SJSA1 (cell line): ENCODE measurements around the gene HYOU1. TPM values are rescaled to one million over a fixed set of nuclear protein-coding genes. Genes with fewer than 3 reads are reported as not detected.
"Not testable (repeated sequence)": the region's sequence is repeated elsewhere in the genome, so short reads cannot be mapped to it uniquely, and the experiment has no call there.

Experiments
- DNase-seq, 2 experiments: peaks; one replicate each; pipeline ENCODE4 v3.0.0-alpha.2; 2015 to 2020; ENCODE audit warnings: low spot score in 2 of 2, low read depth in 1 of 2
- H3K27ac ChIP-seq: fragments of 250-450 bp; sonication (Bioruptor Pico); 2 replicates; pipeline ENCODE4 v1.5.1; 2020; ENCODE audit warnings: mild to moderate bottlenecking, moderate library complexity
- H3K27me3 ChIP-seq: fragments of 250-450 bp; sonication (Bioruptor Pico); replicated peaks from 2 replicates; pipeline ENCODE4 v1.5.1; 2020; ENCODE audit warnings: mild to moderate bottlenecking, moderate library complexity
- H3K36me3 ChIP-seq: fragments of 250-450 bp; sonication (Bioruptor Pico); 2 replicates; pipeline ENCODE4 v1.5.1; 2020; ENCODE audit warnings: mild to moderate bottlenecking
- H3K4me1 ChIP-seq: fragments of 250-450 bp; sonication (Bioruptor Pico); replicated peaks from 2 replicates; pipeline ENCODE4 v1.6.1; 2021; ENCODE audit warnings: mild to moderate bottlenecking
- H3K4me3 ChIP-seq: fragments of 250-450 bp; sonication (Bioruptor Pico); 2 replicates; pipeline ENCODE4 v1.5.1; 2020; ENCODE audit warnings: mild to moderate bottlenecking
- H3K9me3 ChIP-seq: fragments of 250-450 bp; sonication (Bioruptor Pico); replicated peaks from 2 replicates; pipeline ENCODE4 v1.5.1; 2020; ENCODE audit warnings: mild to moderate bottlenecking
- total RNA-seq: library from RNA; depleted of rRNA; stranded (reverse); fragments of >200 nt; shearing (Covaris generic); gene quantifications from 2 replicates; pipeline ENCODE4 v1.2.3, GENCODE V29; 2014

Gene HYOU1
- total RNA-seq, 1 experiment from 2014 or later: 124 TPM

DNA sequence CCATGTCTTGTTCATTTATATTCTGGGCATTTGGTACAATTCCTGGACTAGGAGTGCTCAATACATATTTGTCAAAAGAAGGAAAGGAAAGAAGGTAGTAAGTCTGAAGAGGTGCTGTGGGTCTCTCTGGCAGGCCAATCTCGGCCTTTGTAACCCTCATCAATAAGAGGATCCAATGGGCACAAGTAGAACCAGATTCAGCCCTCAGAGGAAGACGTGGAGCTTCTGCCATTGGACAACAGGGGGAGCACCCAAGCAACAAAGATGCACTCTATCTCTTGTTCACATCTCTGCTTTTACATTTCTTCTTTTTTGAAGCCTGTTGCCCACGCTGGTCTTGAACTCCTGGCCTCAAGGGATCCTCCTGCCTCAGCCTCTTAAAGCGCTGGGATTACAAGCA lies 8.4 kb upstream of the HYOU1 start:
- Histone ChIP-seq H3K27me3 (no peaks in the 10 kb centered on the region), H3K9me3 (no peaks in the 10 kb centered on the region), H3K4me3 (no peak overlapping the region), H3K36me3 (no peaks in the 10 kb centered on the region), H3K27ac (no peak overlapping the region), H3K4me1 (no peaks in the 10 kb centered on the region)
- DNase-seq: no peak

DNA sequence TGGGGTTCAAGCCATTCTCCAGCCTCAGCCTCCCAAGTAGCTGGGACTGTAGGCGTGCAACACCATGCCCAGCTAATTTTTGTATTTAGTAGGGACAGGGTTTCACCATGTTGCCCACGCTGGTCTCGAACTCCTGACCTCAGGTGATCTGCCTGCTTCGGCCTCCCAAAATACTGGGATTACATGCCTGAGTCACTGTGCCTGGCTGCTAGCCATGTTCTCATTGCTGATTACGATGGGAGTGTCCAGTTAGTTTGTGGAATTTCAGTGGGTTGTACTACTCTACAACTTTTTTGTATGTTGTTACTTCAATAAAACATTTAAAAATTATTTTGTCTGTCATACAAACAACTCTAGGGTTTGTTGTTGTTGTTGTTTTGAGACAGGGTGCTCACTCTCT lies 5.8 kb upstream of the HYOU1 start:
- no peak overlapping the region for H3K4me3 ChIP-seq
- H3K27me3 ChIP-seq: no peaks in the 10 kb centered on the region
- DNase-seq: no peak
- no peaks in the 10 kb centered on the region for H3K36me3 ChIP-seq
- H3K27ac ChIP-seq: no peak overlapping the region
- H3K9me3 ChIP-seq: no peaks in the 10 kb centered on the region
- H3K4me1 ChIP-seq: peaks cover 4% of the 10 kb centered on the region; the same call in 1 of the 2 replicates

GRCh38 chr11:119061256-119061655 lies 4.3 kb upstream of the HYOU1 start:
- Histone ChIP-seq H3K4me1 (peaks cover 5% of the 10 kb centered on the region; the same call in 1 of the 2 replicates), H3K9me3 (no peaks in the 10 kb centered on the region), H3K27ac (no peak overlapping the region), H3K4me3 (no peak overlapping the region), H3K36me3 (peaks cover 3% of the 10 kb centered on the region; the same call in 1 of the 2 replicates), H3K27me3 (no peaks in the 10 kb centered on the region)
- DNase-seq: no peak

DNA sequence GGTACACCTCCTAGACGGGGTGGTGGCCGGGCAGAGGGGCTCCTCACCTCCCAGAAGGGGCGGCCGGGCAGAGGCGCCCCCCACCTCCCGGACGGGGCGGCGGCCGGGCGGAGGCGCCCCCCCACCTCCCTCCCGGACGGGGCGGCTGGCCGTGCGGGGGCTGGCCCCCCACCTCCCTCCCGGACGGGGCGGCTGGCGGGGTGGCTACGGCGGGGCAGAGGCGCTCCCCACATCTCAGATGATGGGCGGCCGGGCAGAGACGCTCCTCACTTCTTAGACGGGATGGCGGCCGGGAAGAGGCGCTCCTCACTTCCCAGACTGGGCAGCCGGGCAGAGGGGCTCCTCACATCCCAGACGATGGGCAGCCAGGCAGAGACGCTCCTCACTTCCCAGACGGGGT lies 2.1 kb upstream of the HYOU1 start:
- Histone ChIP-seq H3K4me1 (peaks cover 10% of the 10 kb centered on the region), H3K36me3 (peaks cover 13% of the 10 kb centered on the region)
- DNase-seq, H3K4me3 ChIP-seq, H3K27me3 ChIP-seq, H3K27ac ChIP-seq, H3K9me3 ChIP-seq: not testable (repeated sequence)

DNA sequence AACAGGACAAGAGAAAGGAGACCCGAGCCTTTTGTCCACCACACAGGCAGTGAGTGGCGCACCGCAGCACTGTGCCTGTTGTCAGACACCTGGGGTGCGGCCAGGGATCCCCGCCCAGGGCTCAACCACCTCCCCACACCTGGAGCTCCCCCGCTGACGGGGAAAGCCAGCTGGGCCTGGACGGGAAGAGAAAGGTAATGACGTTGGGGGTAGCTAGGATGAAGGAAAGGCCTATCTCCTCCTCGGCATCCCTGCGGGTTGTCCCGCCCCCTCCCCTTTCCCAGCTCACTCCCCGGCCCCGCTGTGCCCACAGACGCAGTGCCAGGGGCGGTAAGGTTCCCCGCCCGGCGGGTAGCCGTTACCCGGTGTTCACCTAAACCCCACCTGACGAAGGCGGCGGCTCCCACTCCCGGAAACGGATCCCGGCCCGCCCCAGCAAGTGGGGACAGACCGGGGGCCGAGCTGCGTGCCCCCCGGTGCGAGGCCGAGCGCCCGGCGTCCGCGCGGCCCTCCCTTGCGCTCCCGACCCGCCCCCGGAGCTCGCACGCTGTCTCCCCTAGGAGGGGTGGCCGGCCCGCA lies 495 bp downstream of the HYOU1 start:
- H3K4me1 ChIP-seq: peaks cover 10% of the 10 kb centered on the region
- DNase-seq: no peak
- peak overlapping the region; percentile 80 for H3K27ac ChIP-seq
- H3K9me3 ChIP-seq: no peaks in the 10 kb centered on the region
- peaks cover 25% of the 10 kb centered on the region for H3K36me3 ChIP-seq
- H3K27me3 ChIP-seq: no peaks in the 10 kb centered on the region
- H3K4me3 ChIP-seq: peak overlapping the region; percentile 89

- Histone ChIP-seq H3K36me3 (peaks cover 25% of the 10 kb centered on the region), H3K27ac (no peak overlapping the region), H3K27me3 (no peaks in the 10 kb centered on the region), H3K9me3 (no peaks in the 10 kb centered on the region), H3K4me1 (peaks cover 10% of the 10 kb centered on the region), H3K4me3 (peak overlapping the region; percentile 89)
- no peak for DNase-seq
Observed at GRCh38 chr11:119055901-119056300, 1.1 kb downstream of the HYOU1 start.

DNA sequence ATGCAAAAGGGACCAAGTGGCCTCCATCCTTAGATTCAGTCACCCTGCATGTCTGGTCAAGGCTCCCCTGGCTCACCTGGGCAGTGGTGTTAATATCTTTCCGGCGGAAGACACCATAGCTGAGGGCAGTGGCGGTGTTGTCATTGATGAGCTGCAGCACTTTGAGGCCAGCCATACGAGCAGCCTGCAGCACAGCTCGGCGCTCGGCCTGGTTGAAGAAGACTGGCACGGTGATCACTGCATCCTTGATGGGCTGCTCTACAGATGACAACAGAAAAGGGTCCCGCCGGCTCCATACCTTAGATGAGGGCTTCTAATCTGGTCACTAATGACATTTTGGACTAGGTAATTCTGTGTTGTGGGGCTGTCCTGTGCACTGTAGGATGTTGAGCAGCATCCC lies 2.6 kb downstream of the HYOU1 start:
- H3K9me3 ChIP-seq: no peaks in the 10 kb centered on the region
- H3K4me3 ChIP-seq: no peak overlapping the region
- H3K36me3 ChIP-seq: peaks cover 25% of the 10 kb centered on the region
- no peak for DNase-seq
- H3K4me1 ChIP-seq: peaks cover 10% of the 10 kb centered on the region
- H3K27me3 ChIP-seq: no peaks in the 10 kb centered on the region
- H3K27ac ChIP-seq: no peak overlapping the region

DNA sequence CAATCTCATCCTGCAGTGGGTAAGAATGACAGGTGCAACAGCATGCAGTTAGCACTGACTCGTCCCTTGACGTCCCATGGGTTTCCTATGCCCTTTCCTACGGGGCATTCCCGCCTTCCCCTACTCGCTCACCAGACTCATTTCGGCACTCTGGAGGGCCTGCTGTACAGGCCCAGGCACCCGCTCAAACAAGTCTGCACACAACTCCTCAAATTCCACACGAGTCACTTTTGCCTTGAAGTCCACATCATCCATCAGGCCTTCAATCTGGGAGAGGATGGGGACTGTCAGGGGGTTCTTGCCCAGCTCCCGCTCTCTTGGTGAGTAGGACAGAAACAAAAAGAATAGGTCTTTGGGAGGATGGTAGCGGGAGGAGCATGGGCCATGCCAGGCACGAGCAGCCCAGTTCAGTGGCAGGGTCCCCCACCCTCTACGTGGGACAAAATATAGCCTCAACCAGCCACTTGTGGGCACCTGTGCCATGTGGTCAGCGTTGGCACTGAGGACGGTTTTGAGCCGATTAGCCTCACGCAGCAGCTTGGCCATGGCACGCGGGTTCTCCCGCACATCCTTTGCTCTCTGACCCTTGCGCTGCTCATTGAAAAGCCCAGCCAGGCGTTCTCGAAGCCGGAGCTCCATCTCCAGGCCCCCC lies 4.7 kb downstream of the HYOU1 start:
- Histone ChIP-seq H3K27ac (no peak overlapping the region), H3K36me3 (peaks cover 42% of the 10 kb centered on the region), H3K4me1 (peaks cover 5% of the 10 kb centered on the region), H3K27me3 (no peaks in the 10 kb centered on the region), H3K4me3 (no peak overlapping the region), H3K9me3 (no peaks in the 10 kb centered on the region)
- no peak for DNase-seq

DNA sequence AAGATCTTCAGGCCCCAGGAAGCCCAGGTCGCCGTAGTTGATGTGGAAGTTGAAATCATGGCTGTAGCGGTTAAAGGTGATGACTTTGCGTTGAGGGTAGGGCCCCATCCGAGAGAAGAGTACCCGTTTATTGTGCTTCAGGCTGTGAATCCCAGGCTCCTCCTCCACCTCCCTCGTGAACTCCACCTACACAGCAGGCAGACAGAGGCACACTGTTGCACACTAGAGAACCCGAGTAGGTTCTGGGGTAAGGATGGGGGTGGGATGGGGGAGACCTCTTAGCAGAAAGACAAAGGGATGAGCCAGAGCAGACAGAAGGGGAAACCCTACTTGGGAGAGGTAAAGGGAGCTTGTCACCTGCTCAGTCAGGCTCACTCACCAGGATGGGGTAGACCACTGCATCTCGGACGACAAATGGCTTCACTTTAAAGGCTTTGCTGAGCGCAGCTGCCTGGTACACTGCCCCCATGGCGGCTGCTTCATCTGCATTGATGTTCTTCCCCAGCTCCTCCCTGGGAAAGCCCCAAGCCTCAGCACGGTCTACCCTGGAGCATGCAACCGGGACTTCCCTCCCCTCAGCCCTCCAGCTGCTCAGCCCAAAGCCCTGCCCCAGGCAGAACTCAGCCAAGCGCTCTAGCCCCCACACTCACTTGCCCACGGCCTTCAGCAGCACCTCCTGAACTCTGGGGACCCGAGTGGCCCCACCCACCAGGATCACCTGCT lies 5.4 kb downstream of the HYOU1 start:
- H3K27me3 ChIP-seq: no peaks in the 10 kb centered on the region
- H3K36me3 ChIP-seq: peaks cover 39% of the 10 kb centered on the region
- no peak overlapping the region for H3K27ac ChIP-seq
- no peak for DNase-seq
- H3K4me1 ChIP-seq: peaks cover 5% of the 10 kb centered on the region
- no peaks in the 10 kb centered on the region for H3K9me3 ChIP-seq
- H3K4me3 ChIP-seq: no peak overlapping the region

- peaks cover 33% of the 10 kb centered on the region for H3K36me3 ChIP-seq
- H3K27ac ChIP-seq: no peak overlapping the region
Observed at GRCh38 chr11:119049081-119049480, 7.9 kb downstream of the HYOU1 start.

DNA sequence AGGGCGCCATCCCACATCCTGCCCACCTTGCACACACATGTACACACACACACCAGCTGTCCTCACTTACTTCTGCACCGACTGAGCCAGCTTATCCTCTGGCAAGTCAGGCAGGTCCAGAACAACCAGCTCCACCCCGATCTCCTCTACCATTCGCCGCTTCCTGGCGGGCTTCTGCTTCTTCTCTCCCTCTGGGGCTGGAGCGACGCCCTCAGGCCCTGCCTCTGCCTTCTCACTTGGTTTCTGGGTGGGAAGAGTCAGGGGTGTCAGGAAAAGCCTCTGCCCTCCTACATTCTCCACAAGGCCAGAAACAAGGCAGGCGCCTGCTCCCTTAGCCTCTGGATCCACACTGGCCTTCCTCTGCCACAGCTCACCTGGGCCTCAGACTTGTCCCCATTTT lies 8.4 kb downstream of the HYOU1 start:
- Histone ChIP-seq H3K9me3 (no peaks in the 10 kb centered on the region), H3K27me3 (no peaks in the 10 kb centered on the region), H3K36me3 (peaks cover 31% of the 10 kb centered on the region), H3K4me1 (no peaks in the 10 kb centered on the region), H3K27ac (no peak overlapping the region), H3K4me3 (no peak overlapping the region)
- no peak for DNase-seq

More at GRCh38 chr11:119049081-119049480, 7.9 kb downstream of the HYOU1 start:
- H3K27me3 ChIP-seq: no peaks in the 10 kb centered on the region
- H3K9me3 ChIP-seq: no peaks in the 10 kb centered on the region
- no peaks in the 10 kb centered on the region for H3K4me1 ChIP-seq
- no peak for DNase-seq
- no peak overlapping the region for H3K4me3 ChIP-seq

GRCh38 chr11:119047205-119047604 lies 9.8 kb downstream of the HYOU1 start:
- Histone ChIP-seq H3K27ac (no peak overlapping the region), H3K9me3 (no peaks in the 10 kb centered on the region), H3K4me3 (no peak overlapping the region), H3K36me3 (peaks cover 21% of the 10 kb centered on the region), H3K27me3 (no peaks in the 10 kb centered on the region), H3K4me1 (no peaks in the 10 kb centered on the region)
- DNase-seq: no peak

- Histone ChIP-seq H3K4me3 (no peak overlapping the region), H3K4me1 (no peaks in the 10 kb centered on the region), H3K27ac (no peak overlapping the region), H3K9me3 (no peaks in the 10 kb centered on the region), H3K27me3 (no peaks in the 10 kb centered on the region), H3K36me3 (peaks cover 21% of the 10 kb centered on the region)
- DNase-seq: no peak
Observed at GRCh38 chr11:119046489-119046888, 10.5 kb downstream of the HYOU1 start.

- H3K4me1 ChIP-seq: no peaks in the 10 kb centered on the region
- H3K36me3 ChIP-seq: peaks cover 21% of the 10 kb centered on the region
- no peak overlapping the region for H3K27ac ChIP-seq
- no peak overlapping the region for H3K4me3 ChIP-seq
- no peaks in the 10 kb centered on the region for H3K27me3 ChIP-seq
- no peak for DNase-seq
- H3K9me3 ChIP-seq: no peaks in the 10 kb centered on the region
Observed at GRCh38 chr11:119044708-119045107, 12.3 kb downstream of the HYOU1 start.
